RWPE1 (cell line): ENCODE data around the gene VGLL1.

Source experiments
- CTCF ChIA-PET: fragments of 350-600 bp; sonication (Branson Sonifier 250); formaldehyde crosslinking; extraction: SDS; loops from one replicate; lab custom pipeline; 2021; lab: Yijun Ruan, JAX
- POLR2A ChIA-PET: fragments of 400-600 bp; formaldehyde crosslinking; extraction: SDS; loops from one replicate; lab custom pipeline; 2020; ENCODE audit warnings: antibody characterized with exemption; ENCODE audit not compliant: low non-redundant PET; lab: Yijun Ruan, JAX
- DNase-seq: peaks from one replicate; pipeline ENCODE4 v3.0.0; 2012; ENCODE audit warnings: low spot score
- H3K27ac ChIP-seq: fragments of 450-650 bp; 2 replicates; pipeline ENCODE4 v1.5.1; 2017
- CTCF ChIP-seq: fragments of 450-650 bp; conservative IDR thresholded peaks from 2 replicates; pipeline ENCODE4 v1.5.1; 2017; ENCODE audit warnings: low read depth, mild to moderate bottlenecking

Gene VGLL1

GRCh38 chrX:136577552-136577951 is 45.5 kb downstream of the VGLL1 start:
- CTCF ChIA-PET: no interaction called here
- POLR2A ChIA-PET: no interaction called here
- no peak overlapping the region for H3K27ac ChIP-seq
- TF ChIP-seq CTCF: peak; percentile 38
- DNase-seq: peak; percentile 23

GRCh38 chrX:136580316-136580715 is 48.3 kb downstream of the VGLL1 start:
- DNase-seq: no peak
- TF ChIP-seq CTCF: no peak
- ChIA-PET POLR2A (no interaction called here), CTCF (interaction anchor here (0.6 kb wide), 1 partner anchor 1413 kb away, joined by 5 read pairs; no protein-coding TSS in a partner anchor)
- H3K27ac ChIP-seq: no peak overlapping the region

DNA sequence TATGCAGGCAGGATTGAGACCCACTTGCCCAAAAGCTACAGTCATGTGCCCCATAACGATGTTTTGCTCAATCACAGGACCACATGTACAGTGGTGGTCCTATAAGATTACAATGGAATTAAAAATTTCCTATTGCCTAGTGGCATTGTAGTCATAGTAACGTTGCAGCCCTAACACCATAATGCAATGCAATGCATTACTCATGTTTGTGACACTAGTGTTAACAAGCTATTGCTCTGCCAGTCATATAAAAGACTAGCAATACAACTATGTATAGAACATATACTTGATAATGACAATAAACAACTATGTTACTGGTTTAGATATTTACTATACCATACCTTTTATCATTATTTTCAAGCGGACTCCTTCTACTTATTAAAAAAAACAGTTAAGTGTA is 50.6 kb downstream of the VGLL1 start:
- no peak for TF ChIP-seq CTCF
- POLR2A ChIA-PET: no interaction called here
- DNase-seq: no peak
- no peak overlapping the region for H3K27ac ChIP-seq
- CTCF ChIA-PET: no interaction called here

- TF ChIP-seq CTCF: no peak
- POLR2A ChIA-PET: no interaction called here
- H3K27ac ChIP-seq: no peak overlapping the region
- DNase-seq: no peak
- CTCF ChIA-PET: no interaction called here
Measured at GRCh38 chrX:136584545-136584944, 52.5 kb downstream of the VGLL1 start.

GRCh38 chrX:136585262-136585661 is 53.2 kb downstream of the VGLL1 start:
- no peak overlapping the region for H3K27ac ChIP-seq
- ChIA-PET POLR2A (no interaction called here), CTCF (no interaction called here)
- TF ChIP-seq CTCF: no peak
- no peak for DNase-seq

- no peak for DNase-seq
- no peak overlapping the region for H3K27ac ChIP-seq
- ChIA-PET CTCF (no interaction called here), POLR2A (no interaction called here)
- no peak for TF ChIP-seq CTCF
Measured at GRCh38 chrX:136585960-136586359, 53.9 kb downstream of the VGLL1 start.

- POLR2A ChIA-PET: no interaction called here
- CTCF ChIA-PET: no interaction called here
Measured at GRCh38 chrX:136586386-136586785, 54.4 kb downstream of the VGLL1 start.

More at GRCh38 chrX:136586386-136586785, 54.4 kb downstream of the VGLL1 start:
- TF ChIP-seq CTCF: no peak
- no peak overlapping the region for H3K27ac ChIP-seq
- no peak for DNase-seq
